DOHH2 (cell line): ENCODE results near the gene CLEC14A.

Experiments
- H3F3A ChIP-seq: fragments of 200-600 bp; sonication (generic), shearing (Covaris generic); 2 replicates; pipeline ENCODE4 v1.6.0; 2016; ENCODE audit warnings: antibody characterized with exemption, mild to moderate bottlenecking; ENCODE audit not compliant: control insufficient read depth, insufficient read depth
- H3K27ac ChIP-seq: fragments of 200-600 bp; sonication (generic); 2 replicates; pipeline ENCODE4 v1.5.1; 2014; ENCODE audit warnings: low read depth, mild to moderate bottlenecking, low read length, moderate library complexity
- H3K27me3 ChIP-seq: fragments of 200-600 bp; sonication (generic); 2 replicates; pipeline ENCODE4 v1.6.1; 2014; ENCODE audit warnings: mild to moderate bottlenecking, low read length, mixed read lengths; ENCODE audit not compliant: control insufficient read depth
- H3K36me3 ChIP-seq: fragments of 200-600 bp; sonication (generic); 2 replicates; pipeline ENCODE4 v1.6.1; 2014; ENCODE audit warnings: mild to moderate bottlenecking, low read length, moderate library complexity, mixed read lengths; ENCODE audit not compliant: control insufficient read depth
- H3K4me1 ChIP-seq: fragments of 200-600 bp; sonication (generic); 2 replicates; pipeline ENCODE4 v1.6.1; 2014; ENCODE audit warnings: mild to moderate bottlenecking, low read length, mixed read lengths; ENCODE audit not compliant: control insufficient read depth
- H3K4me2 ChIP-seq: fragments of 200-600 bp; sonication (generic); 2 replicates; pipeline ENCODE4 v1.6.0; 2014; ENCODE audit warnings: mild to moderate bottlenecking, low read length, moderate library complexity
- H3K4me3 ChIP-seq: fragments of 200-600 bp; sonication (generic); 2 replicates; pipeline ENCODE4 v1.5.1; 2014; ENCODE audit warnings: mild to moderate bottlenecking, low read length, mixed read lengths
- H3K79me2 ChIP-seq: fragments of 200-600 bp; sonication (generic); 2 replicates; pipeline ENCODE4 v1.6.1; 2014; ENCODE audit warnings: mild to moderate bottlenecking, low read length, mixed read lengths; ENCODE audit not compliant: control insufficient read depth
- H3K9me2 ChIP-seq: fragments of 200-600 bp; sonication (generic); replicated peaks from 2 replicates; pipeline ENCODE4 v1.6.1; 2014; ENCODE audit warnings: mild to moderate bottlenecking, low read length, mixed read lengths; ENCODE audit not compliant: control insufficient read depth
- H3K9me3 ChIP-seq: fragments of 200-600 bp; sonication (generic); 2 replicates; pipeline ENCODE4 v1.6.1; 2014; ENCODE audit warnings: antibody characterized with exemption, low read length, mixed read lengths; ENCODE audit not compliant: control insufficient read depth, insufficient read depth
- H4K20me1 ChIP-seq: fragments of 200-600 bp; sonication (generic); 2 replicates; pipeline ENCODE4 v1.6.0; 2014; ENCODE audit warnings: low read depth, mild to moderate bottlenecking, antibody characterized with exemption, low read length, moderate library complexity; ENCODE audit not compliant: control insufficient read depth, insufficient read depth
- EZH2phosphoT487 ChIP-seq: fragments of 200-600 bp; sonication (generic); IDR thresholded peaks from 2 replicates; pipeline ENCODE4 v1.6.1; 2017; ENCODE audit warnings: borderline replicate concordance, mild to moderate bottlenecking, antibody characterized with exemption, low read length, moderate library complexity, mixed read lengths
- TF ChIP-seq, protein P1 (sequence below): fragments of 200-600 bp; sonication (generic); IDR thresholded peaks from one replicate; pipeline ENCODE4 v1.5.1; 2014; ENCODE audit warnings: antibody characterized with exemption, mild to moderate bottlenecking, low read depth, low read length; ENCODE audit not compliant: poor library complexity, severe bottlenecking

CLEC14A gene

DNA sequence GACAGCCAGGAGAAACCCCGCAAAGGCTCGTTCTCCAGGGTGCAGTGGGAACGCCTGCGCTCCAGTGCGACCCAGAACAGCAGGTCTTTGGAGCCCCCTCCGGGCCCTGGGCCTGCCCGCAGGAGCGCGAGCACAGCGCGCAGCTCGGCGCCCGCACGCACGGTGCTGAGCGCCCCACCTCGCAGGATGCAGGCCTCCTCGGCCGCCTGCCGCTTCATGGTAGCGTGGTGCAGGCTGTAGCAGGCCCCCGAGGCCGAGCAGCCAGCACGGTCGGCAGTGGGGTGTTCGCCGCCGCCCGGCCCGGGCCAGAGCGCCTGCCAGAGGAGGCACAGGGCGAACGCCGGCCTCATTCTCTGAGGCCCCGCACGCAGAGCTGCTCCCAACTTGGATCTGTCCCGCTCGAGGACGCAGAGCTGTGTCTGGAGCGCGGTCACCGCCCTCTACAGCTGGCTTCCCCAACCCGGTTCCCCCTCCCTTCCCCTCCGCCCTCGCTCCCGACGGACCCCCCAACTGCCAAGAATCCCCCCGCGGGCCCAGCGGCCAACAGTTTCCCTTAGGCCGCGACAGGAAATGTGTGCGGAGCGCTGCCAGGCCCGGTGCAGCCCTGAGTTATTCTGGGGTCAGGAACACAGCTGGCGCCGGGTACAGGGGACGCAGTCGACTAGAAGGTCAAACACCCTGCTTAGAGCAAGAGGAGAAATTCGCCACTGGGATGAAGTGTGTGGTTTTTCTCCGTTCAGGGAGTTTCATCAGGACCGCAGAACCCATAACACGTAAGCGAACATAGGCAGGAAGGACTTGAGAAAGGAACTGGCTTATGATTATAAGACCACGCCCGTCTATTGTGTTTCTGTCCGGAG is at the start of gene CLEC14A:
Gene CLEC14A (minus strand): TSS at position 421 of the 860 bp plus-strand sequence. CDS start 71 bp downstream, at position 350.
- no peaks in the 10 kb centered on the region for H3K79me2 ChIP-seq
- no peaks in the 10 kb centered on the region for H3K27me3 ChIP-seq
- H4K20me1 ChIP-seq, result no peaks in the 10 kb centered on the region
- TF ChIP-seq EZH2phosphoT487, result no peak
- TF ChIP-seq, protein P1, sequence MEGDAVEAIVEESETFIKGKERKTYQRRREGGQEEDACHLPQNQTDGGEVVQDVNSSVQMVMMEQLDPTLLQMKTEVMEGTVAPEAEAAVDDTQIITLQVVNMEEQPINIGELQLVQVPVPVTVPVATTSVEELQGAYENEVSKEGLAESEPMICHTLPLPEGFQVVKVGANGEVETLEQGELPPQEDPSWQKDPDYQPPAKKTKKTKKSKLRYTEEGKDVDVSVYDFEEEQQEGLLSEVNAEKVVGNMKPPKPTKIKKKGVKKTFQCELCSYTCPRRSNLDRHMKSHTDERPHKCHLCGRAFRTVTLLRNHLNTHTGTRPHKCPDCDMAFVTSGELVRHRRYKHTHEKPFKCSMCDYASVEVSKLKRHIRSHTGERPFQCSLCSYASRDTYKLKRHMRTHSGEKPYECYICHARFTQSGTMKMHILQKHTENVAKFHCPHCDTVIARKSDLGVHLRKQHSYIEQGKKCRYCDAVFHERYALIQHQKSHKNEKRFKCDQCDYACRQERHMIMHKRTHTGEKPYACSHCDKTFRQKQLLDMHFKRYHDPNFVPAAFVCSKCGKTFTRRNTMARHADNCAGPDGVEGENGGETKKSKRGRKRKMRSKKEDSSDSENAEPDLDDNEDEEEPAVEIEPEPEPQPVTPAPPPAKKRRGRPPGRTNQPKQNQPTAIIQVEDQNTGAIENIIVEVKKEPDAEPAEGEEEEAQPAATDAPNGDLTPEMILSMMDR, result no peak
- H3K4me2 ChIP-seq, result no peak within 1 kb of the TSS
- H3K27ac ChIP-seq, result no peak within 1 kb of the TSS
- H3K36me3 ChIP-seq, result no peaks in the 10 kb centered on the region
- no peaks in the 10 kb centered on the region for H3K4me1 ChIP-seq
- H3F3A ChIP-seq, result no peaks in the 10 kb centered on the region
- no peaks in the 10 kb centered on the region for H3K9me2 ChIP-seq
- no peak within 1 kb of the TSS for H3K4me3 ChIP-seq
- peaks cover 18% of the 10 kb centered on the region for H3K9me3 ChIP-seq

GRCh38 chr14:38302966-38303365 is 47.1 kb upstream of the CLEC14A start:
- TF ChIP-seq, protein P1, result no peak
- TF ChIP-seq EZH2phosphoT487, result no peak
- H4K20me1 ChIP-seq, result no peaks in the 10 kb centered on the region
- H3K9me2 ChIP-seq, result no peaks in the 10 kb centered on the region
- H3K79me2 ChIP-seq, result no peaks in the 10 kb centered on the region
- H3K9me3 ChIP-seq, result no peaks in the 10 kb centered on the region
- no peak overlapping the region for H3K4me3 ChIP-seq
- H3K4me2 ChIP-seq, result no peak overlapping the region
- no peaks in the 10 kb centered on the region for H3F3A ChIP-seq
- H3K27ac ChIP-seq, result no peak overlapping the region
- H3K36me3 ChIP-seq, result no peaks in the 10 kb centered on the region
- no peaks in the 10 kb centered on the region for H3K27me3 ChIP-seq
- H3K4me1 ChIP-seq, result no peaks in the 10 kb centered on the region

DNA sequence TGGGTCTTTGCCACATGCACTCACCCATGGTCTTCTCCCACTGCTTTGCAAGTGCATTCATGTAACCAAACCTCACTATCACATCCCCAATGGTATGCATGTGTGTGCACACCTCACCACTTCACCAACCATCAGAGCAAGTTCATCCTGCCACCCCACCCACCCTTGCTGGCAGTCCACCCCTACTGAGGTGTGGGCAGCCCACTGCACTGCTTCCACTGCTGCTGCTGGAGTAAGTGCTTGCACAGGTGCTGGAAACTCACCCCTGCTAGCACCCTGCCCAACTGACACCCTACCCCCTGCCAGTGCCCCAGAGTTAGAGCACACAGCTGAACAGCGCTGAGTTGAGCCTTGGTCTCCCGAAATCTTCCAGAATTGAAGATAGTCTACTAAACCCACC is 46.1 kb upstream of the CLEC14A start:
- no peaks in the 10 kb centered on the region for H3K9me2 ChIP-seq

More for the DNA sequence above, 46.1 kb upstream of the CLEC14A start:
- Histone ChIP-seq H3K4me2 (no peak overlapping the region), H3K9me3 (no peaks in the 10 kb centered on the region), H3F3A (no peaks in the 10 kb centered on the region), H4K20me1 (no peaks in the 10 kb centered on the region), H3K27ac (no peak overlapping the region), H3K4me1 (no peaks in the 10 kb centered on the region), H3K36me3 (no peaks in the 10 kb centered on the region), H3K4me3 (no peak overlapping the region), H3K27me3 (no peaks in the 10 kb centered on the region), H3K79me2 (no peaks in the 10 kb centered on the region)
- TF ChIP-seq, protein P1, result no peak
- TF ChIP-seq EZH2phosphoT487, result no peak
